Lung (tissue), 12 donors: Measurements from ENCODE around the gene GSK3A. TPM values are rescaled to one million over a fixed set of nuclear protein-coding genes. Genes with fewer than 3 reads are reported as not detected.

Experiments
- ATAC-seq: fragments of 200-7000 bp; cut with Tn5 transposase; one replicate; pipeline ENCODE4 v1.9.1; 2020; ENCODE audit warnings: moderate number of reproducible peaks; ENCODE audit not compliant: insufficient read depth, low FRiP score
- DNase-seq, 3 donors: peaks; one replicate each; pipeline ENCODE4 v3.0.0-alpha.2; 2013 to 2017
- H3K27ac ChIP-seq, 2 donors: one replicate each; pipeline ENCODE4 v1.5.1; 2013; ENCODE audit warnings: mild to moderate bottlenecking in 2 of 2, moderate library complexity in 2 of 2, control low read depth in 1 of 2, inconsistent platforms in 1 of 2, low read depth in 1 of 2, low read length in 1 of 2
- H3K27me3 ChIP-seq, 3 donors: one replicate each; pipeline ENCODE4 v1.5.1; 2013; ENCODE audit warnings: low read length in 2 of 3; ENCODE audit not compliant: control insufficient read depth in 3 of 3, insufficient read depth in 3 of 3
- H3K36me3 ChIP-seq, 4 donors: one replicate each; pipeline ENCODE4 v1.5.1; 2013; ENCODE audit warnings: low read length in 4 of 4, mild to moderate bottlenecking in 1 of 4, moderate library complexity in 1 of 4; ENCODE audit not compliant: control insufficient read depth in 4 of 4, insufficient read depth in 4 of 4
- H3K4me1 ChIP-seq, 5 donors: one replicate each; pipeline ENCODE4 v1.5.1; 2013; ENCODE audit warnings: low read length in 5 of 5, mild to moderate bottlenecking in 2 of 5, moderate library complexity in 1 of 5; ENCODE audit not compliant: control insufficient read depth in 5 of 5, insufficient read depth in 5 of 5
- H3K4me3 ChIP-seq: one replicate; pipeline ENCODE4 v1.5.1; 2013; ENCODE audit warnings: mild to moderate bottlenecking, control low read depth, moderate library complexity
- H3K9ac ChIP-seq, 2 donors: one replicate each; pipeline ENCODE4 v1.5.1; 2013; ENCODE audit warnings: low read length in 2 of 2, control low read depth in 1 of 2; ENCODE audit not compliant: insufficient read depth in 1 of 2
- H3K9me3 ChIP-seq, 4 donors: one replicate each; pipeline ENCODE4 v1.5.1; 2013; ENCODE audit warnings: low read length in 3 of 4, mild to moderate bottlenecking in 1 of 4, moderate library complexity in 1 of 4; ENCODE audit not compliant: control insufficient read depth in 4 of 4, insufficient read depth in 3 of 4
- CTCF ChIP-seq: IDR thresholded peaks from 2 replicates; pipeline ENCODE4 v1.5.1; 2012; ENCODE audit warnings: mild to moderate bottlenecking; ENCODE audit errors: control extremely low read depth, extremely low read depth
- WGBS, 2 donors: extraction: QIAGEN DNeasy Blood & Tissue Kit; methylation state at CpG; one replicate each; pipeline ENCODE4 v1.1.7; 2013; 5-methylcytosine and 5-hydroxymethylcytosine counted together
- polyA plus RNA-seq, 2 donors: library from polyadenylated mRNA; stranded (reverse); fragments of 200-250 nt; gene quantifications; one replicate each; pipeline ENCODE4 v1.2.1, GENCODE V29; 2013
- total RNA-seq, 2 donors: library from RNA; depleted of rRNA in 1 of 2; stranded (reverse); fragments of >200 nt in 1 of 2; gene quantifications; one replicate each; pipeline ENCODE4 v1.2.1, GENCODE V29; 2014 to 2021
- donor health status: control.
- donor health status: control.
- donor health status: Bipolar disorder and iron deficiency.
- donor health status: healthy.
- donor health status: DM: yes; HTN: yes; CAD: no.

The GSK3A gene
- total and polyA plus RNA-seq, 4 donors: 23.7 to 54.2 (median 46.2) TPM

GRCh38 chr19:42286349-42287016 lies 44.1 kb upstream of the GSK3A start:
- no peak for TF ChIP-seq CTCF
- 28 to 32% methylated on average over 13 of the region's 13 CpGs for WGBS, 2 donors
- DNase-seq: peak in 2 of 3 donors; percentile 43 to 59
- Histone ChIP-seq H3K36me3 (peaks cover 6 to 48% (median 25%) of the 10 kb centered on the region in 4 donors), H3K27ac (peak overlapping the region in 1 of 2 donors; percentile 50), H3K4me1 (peaks cover 20 to 37% (median 29%) of the 10 kb centered on the region in 5 donors), H3K27me3 (no peaks in the 10 kb centered on the region), H3K9me3 (no peaks in the 10 kb centered on the region), H3K9ac (peak overlapping the region in 1 of 2 donors; percentile 44), H3K4me3 (no peak overlapping the region)
- ATAC-seq: no peak

GRCh38 chr19:42285988-42286348 lies 43.6 kb upstream of the GSK3A start:
- Histone ChIP-seq H3K9me3 (no peaks in the 10 kb centered on the region), H3K36me3 (peaks cover 4 to 43% (median 23%) of the 10 kb centered on the region in 4 donors), H3K27me3 (no peaks in the 10 kb centered on the region), H3K4me3 (no peak overlapping the region), H3K4me1 (peaks cover 20 to 41% (median 33%) of the 10 kb centered on the region in 5 donors), H3K9ac (peak overlapping the region in 1 of 2 donors; percentile 44), H3K27ac (peak overlapping the region in 1 of 2 donors; percentile 15)
- TF ChIP-seq CTCF: no peak
- WGBS, 2 donors: 16 to 32% methylated on average over 6 of the region's 6 CpGs
- ATAC-seq (no peak), DNase-seq (no peak)

- Histone ChIP-seq H3K4me1 (peaks cover 20 to 41% (median 33%) of the 10 kb centered on the region in 5 donors), H3K9me3 (no peaks in the 10 kb centered on the region), H3K9ac (no peak overlapping the region)
Observed at GRCh38 chr19:42285541-42285941, 43.1 kb upstream of the GSK3A start.

More at GRCh38 chr19:42285541-42285941, 43.1 kb upstream of the GSK3A start:
- H3K27me3 ChIP-seq: no peaks in the 10 kb centered on the region
- peaks cover 4 to 38% (median 21%) of the 10 kb centered on the region in 4 donors for H3K36me3 ChIP-seq
- DNase-seq (no peak), ATAC-seq (no peak)
- 15 to 32% methylated on average over 5 of the region's 5 CpGs for WGBS, 2 donors
- TF ChIP-seq CTCF: no peak
- peak overlapping the region in 1 of 2 donors; percentile 50 for H3K27ac ChIP-seq
- H3K4me3 ChIP-seq: no peak overlapping the region
